ENCODE measurements around the gene TARBP1.
"Not testable (repeated sequence)": the region's sequence is repeated elsewhere in the genome, so short reads cannot be mapped to it uniquely, and the experiment has no call there.

The TARBP1 gene

GRCh38 chr1:234518086-234518485, 39.1 kb upstream of the TARBP1 start:
- H3K27me3 ChIP-seq (ENCODE audit: control insufficient read depth in 5 of 5, insufficient read depth in 4 of 5, low read length in 5 of 5); H3K9me3 ChIP-seq (ENCODE audit: control insufficient read depth in 5 of 5, low read length in 5 of 5); H3K9ac ChIP-seq (ENCODE audit: low read length in 5 of 5); H3K4me3 ChIP-seq (ENCODE audit: low read depth in 1 of 5, low read length in 5 of 5); H3K36me3 ChIP-seq (ENCODE audit: control insufficient read depth in 5 of 5, insufficient read depth in 5 of 5, low read length in 5 of 5): not testable (repeated sequence)
- Histone ChIP-seq H3K27ac (ENCODE audit: low read depth, low read length) (peak overlapping the region; percentile 69), H3K4me1 (ENCODE audit: control insufficient read depth in 5 of 5, insufficient read depth in 5 of 5, low read length in 5 of 5) (peaks cover 11 to 36% (median 30%) of the 10 kb centered on the region in 5 donors)

- Histone ChIP-seq H3K36me3 (ENCODE audit: control insufficient read depth in 5 of 5, insufficient read depth in 5 of 5, low read length in 5 of 5) (no peaks in the 10 kb centered on the region), H3K4me1 (ENCODE audit: control insufficient read depth in 5 of 5, insufficient read depth in 5 of 5, low read length in 5 of 5) (peaks cover 3 to 28% (median 22%) of the 10 kb centered on the region in 5 donors), H3K9ac (ENCODE audit: low read length in 5 of 5) (peak overlapping the region in 1 of 5 donors; percentile 13), H3K27me3 (ENCODE audit: control insufficient read depth in 5 of 5, insufficient read depth in 4 of 5, low read length in 5 of 5) (no peaks in the 10 kb centered on the region), H3K27ac (ENCODE audit: low read depth, low read length) (peak overlapping the region; percentile 69), H3K9me3 (ENCODE audit: control insufficient read depth in 5 of 5, low read length in 5 of 5) (no peaks in the 10 kb centered on the region), H3K4me3 (ENCODE audit: low read depth in 1 of 5, low read length in 5 of 5) (no peak overlapping the region)
Observed at GRCh38 chr1:234517110-234517802, 38.3 kb upstream of the TARBP1 start.

DNA sequence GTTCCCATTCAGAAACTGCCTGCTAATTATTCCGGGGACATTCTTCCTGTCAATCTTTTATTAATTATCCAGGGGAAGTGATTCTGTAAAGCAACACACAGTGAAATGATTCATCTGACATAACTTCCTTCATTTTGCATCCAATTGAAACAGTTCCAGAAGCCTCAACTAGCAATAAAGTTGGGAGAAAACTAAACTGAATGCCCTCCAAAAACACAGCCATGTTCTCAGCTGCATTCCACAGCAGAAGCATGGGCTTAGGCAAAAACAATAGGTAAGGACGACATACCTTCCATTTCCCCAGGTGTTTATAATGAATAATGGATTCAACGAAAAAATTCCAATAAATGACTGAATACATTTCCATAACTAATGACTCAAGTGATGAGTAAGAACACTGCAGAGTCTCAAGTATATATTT, 36.9 kb upstream of the TARBP1 start:
- H3K4me1 ChIP-seq (ENCODE audit: control insufficient read depth in 5 of 5, insufficient read depth in 5 of 5, low read length in 5 of 5), result peaks cover 3 to 22% (median 19%) of the 10 kb centered on the region in 5 donors
- peak overlapping the region; percentile 73 for H3K27ac ChIP-seq (ENCODE audit: low read depth, low read length)
- H3K9me3 ChIP-seq (ENCODE audit: control insufficient read depth in 5 of 5, low read length in 5 of 5), result no peaks in the 10 kb centered on the region
- no peaks in the 10 kb centered on the region for H3K27me3 ChIP-seq (ENCODE audit: control insufficient read depth in 5 of 5, insufficient read depth in 4 of 5, low read length in 5 of 5)
- no peaks in the 10 kb centered on the region for H3K36me3 ChIP-seq (ENCODE audit: control insufficient read depth in 5 of 5, insufficient read depth in 5 of 5, low read length in 5 of 5)
- H3K9ac ChIP-seq (ENCODE audit: low read length in 5 of 5), result no peak overlapping the region
- H3K4me3 ChIP-seq (ENCODE audit: low read depth in 1 of 5, low read length in 5 of 5), result no peak overlapping the region

DNA sequence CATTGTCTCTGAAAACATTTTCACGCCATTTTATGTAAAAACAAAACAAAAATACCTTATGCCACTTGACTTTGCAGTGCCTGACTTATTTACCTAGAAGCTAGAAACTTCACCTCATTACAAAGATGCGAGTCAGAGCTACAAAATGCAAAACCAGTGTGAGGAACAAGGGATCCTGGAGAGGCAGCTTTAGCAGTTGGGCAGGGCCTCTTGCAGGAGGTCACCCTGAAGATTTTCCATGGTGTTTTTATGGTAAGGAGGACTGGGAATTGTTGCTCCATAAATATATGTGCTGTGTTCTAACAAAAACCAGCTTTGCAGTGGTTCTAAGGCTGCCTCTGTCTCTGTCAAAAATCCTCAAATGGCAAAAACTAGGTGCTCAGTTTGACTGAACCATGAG, 36.4 kb upstream of the TARBP1 start:
- H3K27me3 ChIP-seq (ENCODE audit: control insufficient read depth in 5 of 5, insufficient read depth in 4 of 5, low read length in 5 of 5), result no peaks in the 10 kb centered on the region
- no peaks in the 10 kb centered on the region for H3K36me3 ChIP-seq (ENCODE audit: control insufficient read depth in 5 of 5, insufficient read depth in 5 of 5, low read length in 5 of 5)
- H3K4me3 ChIP-seq (ENCODE audit: low read depth in 1 of 5, low read length in 5 of 5), result no peak overlapping the region
- no peaks in the 10 kb centered on the region for H3K9me3 ChIP-seq (ENCODE audit: control insufficient read depth in 5 of 5, low read length in 5 of 5)
- peak overlapping the region; percentile 73 for H3K27ac ChIP-seq (ENCODE audit: low read depth, low read length)
- H3K9ac ChIP-seq (ENCODE audit: low read length in 5 of 5), result no peak overlapping the region
- H3K4me1 ChIP-seq (ENCODE audit: control insufficient read depth in 5 of 5, insufficient read depth in 5 of 5, low read length in 5 of 5), result peaks cover 3 to 22% (median 19%) of the 10 kb centered on the region in 5 donors

- Histone ChIP-seq H3K4me1 (ENCODE audit: control insufficient read depth in 5 of 5, insufficient read depth in 5 of 5, low read length in 5 of 5) (peaks cover 3 to 26% (median 24%) of the 10 kb centered on the region in 5 donors), H3K4me3 (ENCODE audit: low read depth in 1 of 5, low read length in 5 of 5) (peak overlapping the region in 1 of 5 donors; percentile 42), H3K9me3 (ENCODE audit: control insufficient read depth in 5 of 5, low read length in 5 of 5) (no peaks in the 10 kb centered on the region), H3K9ac (ENCODE audit: low read length in 5 of 5) (no peak overlapping the region), H3K27ac (ENCODE audit: low read depth, low read length) (no peak overlapping the region), H3K27me3 (ENCODE audit: control insufficient read depth in 5 of 5, insufficient read depth in 4 of 5, low read length in 5 of 5) (no peaks in the 10 kb centered on the region), H3K36me3 (ENCODE audit: control insufficient read depth in 5 of 5, insufficient read depth in 5 of 5, low read length in 5 of 5) (no peaks in the 10 kb centered on the region)
Observed at GRCh38 chr1:234512451-234512861, 33.5 kb upstream of the TARBP1 start.

DNA sequence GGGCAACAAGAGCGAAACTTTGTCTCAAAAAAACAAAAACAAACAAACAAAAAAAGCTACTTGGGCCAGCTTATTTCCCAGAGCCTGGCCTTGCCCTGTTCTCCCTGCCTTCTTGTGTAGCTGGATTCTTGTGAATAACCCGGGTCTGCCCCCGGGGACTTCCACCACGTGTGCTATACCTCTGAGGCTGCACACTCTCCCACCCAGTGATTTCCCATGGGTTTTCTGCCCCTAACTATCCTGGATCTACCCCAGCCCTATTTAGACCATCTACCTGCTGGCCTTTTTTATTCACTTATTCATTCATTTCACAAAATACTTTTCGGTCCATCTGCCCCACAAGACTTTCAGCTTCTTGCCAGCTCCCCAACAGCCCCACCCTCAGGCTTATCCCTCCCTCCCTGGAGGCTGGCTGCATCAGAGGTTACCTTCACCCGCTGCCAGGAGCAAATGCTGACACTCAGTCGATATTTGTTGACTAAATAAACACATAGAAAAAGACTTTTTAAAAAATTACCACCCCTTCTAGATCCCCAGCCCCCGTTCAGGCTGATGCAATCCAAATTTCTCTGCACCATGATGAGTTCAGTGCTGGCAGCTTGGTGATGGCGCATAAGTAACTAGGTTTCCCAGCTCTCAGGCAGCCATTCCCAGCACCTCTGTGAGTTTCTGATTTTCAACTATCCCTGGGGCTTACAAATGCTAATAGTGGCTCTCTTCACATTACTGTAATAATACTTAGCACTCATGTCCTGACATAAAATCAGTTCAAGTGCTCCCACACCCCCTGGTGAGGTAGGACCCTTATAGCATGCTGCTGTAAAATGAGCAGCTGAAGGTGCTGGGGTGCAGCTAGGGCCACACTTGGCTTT, 30.7 kb upstream of the TARBP1 start:
- peak overlapping the region; percentile 13 for H3K27ac ChIP-seq (ENCODE audit: low read depth, low read length)

DNA sequence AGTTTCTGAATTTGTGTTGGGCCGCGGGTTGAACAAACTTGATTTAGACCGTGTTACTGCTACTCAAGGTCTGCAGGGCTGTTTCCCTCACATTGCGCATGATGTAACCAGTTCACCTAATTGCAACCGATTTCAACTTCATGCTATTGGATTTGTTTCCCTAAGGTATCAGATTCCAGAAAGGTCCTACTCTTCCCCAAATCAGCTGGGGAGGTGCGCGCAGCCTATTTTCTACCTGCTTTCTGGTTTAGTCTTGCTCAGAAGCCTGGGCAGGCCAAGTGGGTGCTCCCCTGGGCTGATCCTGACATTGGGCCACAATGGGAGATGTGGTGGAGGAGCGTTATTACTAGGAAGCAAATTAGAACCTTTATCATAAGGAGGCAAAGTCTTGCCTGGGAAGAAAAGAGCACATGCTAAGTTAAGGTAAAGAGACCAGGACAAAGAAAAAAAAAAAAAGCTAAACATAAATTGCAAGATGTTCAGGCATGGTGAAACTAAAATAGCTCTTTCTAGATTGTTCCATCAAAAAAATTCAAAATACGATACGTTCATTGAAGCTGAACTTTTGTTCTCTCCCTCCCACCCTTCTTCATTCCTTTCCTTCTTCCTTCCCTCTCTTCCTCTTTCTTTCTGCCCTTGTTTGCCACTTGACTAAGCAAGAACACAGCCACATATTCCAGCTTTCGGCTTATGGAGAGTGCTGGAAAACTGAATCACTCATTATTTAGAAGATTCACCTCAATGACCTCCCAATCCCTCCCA, 28.8 kb upstream of the TARBP1 start:
- H3K9me3 ChIP-seq (ENCODE audit: control insufficient read depth in 5 of 5, low read length in 5 of 5), result no peaks in the 10 kb centered on the region
- H3K9ac ChIP-seq (ENCODE audit: low read length in 5 of 5), result no peak overlapping the region
- no peaks in the 10 kb centered on the region for H3K27me3 ChIP-seq (ENCODE audit: control insufficient read depth in 5 of 5, insufficient read depth in 4 of 5, low read length in 5 of 5)
- H3K27ac ChIP-seq (ENCODE audit: low read depth, low read length), result no peak overlapping the region
- no peak overlapping the region for H3K4me3 ChIP-seq (ENCODE audit: low read depth in 1 of 5, low read length in 5 of 5)
- no peaks in the 10 kb centered on the region for H3K36me3 ChIP-seq (ENCODE audit: control insufficient read depth in 5 of 5, insufficient read depth in 5 of 5, low read length in 5 of 5)
- peaks cover 0 to 19% (median 8%) of the 10 kb centered on the region in 5 donors for H3K4me1 ChIP-seq (ENCODE audit: control insufficient read depth in 5 of 5, insufficient read depth in 5 of 5, low read length in 5 of 5)

More for the DNA sequence above, 30.7 kb upstream of the TARBP1 start:
- no peaks in the 10 kb centered on the region for H3K9me3 ChIP-seq (ENCODE audit: control insufficient read depth in 5 of 5, low read length in 5 of 5)
- H3K9ac ChIP-seq (ENCODE audit: low read length in 5 of 5), result no peak overlapping the region
- peak overlapping the region in 1 of 5 donors; percentile 9 for H3K4me3 ChIP-seq (ENCODE audit: low read depth in 1 of 5, low read length in 5 of 5)
- peaks cover 0 to 16% (median 8%) of the 10 kb centered on the region in 5 donors for H3K4me1 ChIP-seq (ENCODE audit: control insufficient read depth in 5 of 5, insufficient read depth in 5 of 5, low read length in 5 of 5)
- no peaks in the 10 kb centered on the region for H3K36me3 ChIP-seq (ENCODE audit: control insufficient read depth in 5 of 5, insufficient read depth in 5 of 5, low read length in 5 of 5)
- no peaks in the 10 kb centered on the region for H3K27me3 ChIP-seq (ENCODE audit: control insufficient read depth in 5 of 5, insufficient read depth in 4 of 5, low read length in 5 of 5)

DNA sequence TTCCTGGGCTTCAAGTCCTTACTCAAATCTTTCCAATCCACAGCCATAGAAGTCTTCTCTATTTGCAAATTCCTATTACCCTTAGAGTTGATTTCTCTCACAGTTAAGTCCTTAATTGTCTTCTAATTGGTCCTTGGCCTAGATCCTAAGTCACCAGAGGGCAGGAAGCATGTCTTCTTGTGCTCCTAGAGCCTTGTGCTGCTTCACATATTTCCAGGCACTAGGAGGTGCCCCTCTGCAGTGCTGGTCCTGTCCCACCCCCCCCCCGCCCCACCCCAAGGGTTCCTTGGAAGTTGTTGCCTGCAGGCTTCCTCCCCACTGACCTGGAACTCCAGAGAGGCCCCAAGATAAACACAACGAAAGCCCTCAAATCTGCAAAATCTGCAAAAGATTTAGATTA, 28.1 kb upstream of the TARBP1 start:
- Histone ChIP-seq H3K9me3 (ENCODE audit: control insufficient read depth in 5 of 5, low read length in 5 of 5) (no peaks in the 10 kb centered on the region), H3K4me1 (ENCODE audit: control insufficient read depth in 5 of 5, insufficient read depth in 5 of 5, low read length in 5 of 5) (peaks cover 0 to 19% (median 8%) of the 10 kb centered on the region in 5 donors), H3K27ac (ENCODE audit: low read depth, low read length) (no peak overlapping the region), H3K9ac (ENCODE audit: low read length in 5 of 5) (no peak overlapping the region), H3K27me3 (ENCODE audit: control insufficient read depth in 5 of 5, insufficient read depth in 4 of 5, low read length in 5 of 5) (no peaks in the 10 kb centered on the region), H3K36me3 (ENCODE audit: control insufficient read depth in 5 of 5, insufficient read depth in 5 of 5, low read length in 5 of 5) (no peaks in the 10 kb centered on the region), H3K4me3 (ENCODE audit: low read depth in 1 of 5, low read length in 5 of 5) (no peak overlapping the region)

- Histone ChIP-seq H3K27me3 (ENCODE audit: control insufficient read depth in 5 of 5, insufficient read depth in 4 of 5, low read length in 5 of 5) (no peaks in the 10 kb centered on the region), H3K9me3 (ENCODE audit: control insufficient read depth in 5 of 5, low read length in 5 of 5) (no peaks in the 10 kb centered on the region), H3K9ac (ENCODE audit: low read length in 5 of 5) (no peak overlapping the region), H3K36me3 (ENCODE audit: control insufficient read depth in 5 of 5, insufficient read depth in 5 of 5, low read length in 5 of 5) (no peaks in the 10 kb centered on the region), H3K27ac (ENCODE audit: low read depth, low read length) (no peak overlapping the region), H3K4me1 (ENCODE audit: control insufficient read depth in 5 of 5, insufficient read depth in 5 of 5, low read length in 5 of 5) (peaks cover 2 to 22% (median 8%) of the 10 kb centered on the region in 5 donors), H3K4me3 (ENCODE audit: low read depth in 1 of 5, low read length in 5 of 5) (no peak overlapping the region)
Observed at GRCh38 chr1:234505769-234506102, 26.8 kb upstream of the TARBP1 start.
